Measurements from ENCODE around the gene OR52K1.

DNA sequence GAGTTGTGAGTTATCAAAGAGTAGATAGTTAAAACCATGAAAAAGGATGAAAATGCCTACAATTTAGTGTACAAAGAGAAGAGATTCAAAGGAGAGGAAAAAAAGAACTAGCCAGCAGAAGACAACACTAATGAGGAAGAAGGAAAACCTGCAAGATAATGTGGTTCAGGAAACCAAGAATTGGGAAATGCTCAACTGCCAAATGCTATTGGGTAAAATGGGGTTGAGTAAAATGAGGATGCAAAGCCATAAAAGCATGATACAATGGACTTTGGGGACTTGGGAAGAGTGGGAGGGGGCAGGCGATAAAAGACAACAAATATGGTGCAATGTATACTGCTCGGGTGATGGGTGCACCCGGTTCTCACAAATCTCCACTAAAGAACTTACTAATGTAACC is 40.9 kb upstream of the OR52K1 start:
- TF ChIP-seq POLR2AphosphoS5 (IDR thresholded peaks at IDR 0.05) (no peak), POLR2A (IDR thresholded peaks at IDR 0.05) (no peak), EP300 (IDR thresholded peaks at IDR 0.05) (no peak)
- TF ChIP-seq, protein P1, sequence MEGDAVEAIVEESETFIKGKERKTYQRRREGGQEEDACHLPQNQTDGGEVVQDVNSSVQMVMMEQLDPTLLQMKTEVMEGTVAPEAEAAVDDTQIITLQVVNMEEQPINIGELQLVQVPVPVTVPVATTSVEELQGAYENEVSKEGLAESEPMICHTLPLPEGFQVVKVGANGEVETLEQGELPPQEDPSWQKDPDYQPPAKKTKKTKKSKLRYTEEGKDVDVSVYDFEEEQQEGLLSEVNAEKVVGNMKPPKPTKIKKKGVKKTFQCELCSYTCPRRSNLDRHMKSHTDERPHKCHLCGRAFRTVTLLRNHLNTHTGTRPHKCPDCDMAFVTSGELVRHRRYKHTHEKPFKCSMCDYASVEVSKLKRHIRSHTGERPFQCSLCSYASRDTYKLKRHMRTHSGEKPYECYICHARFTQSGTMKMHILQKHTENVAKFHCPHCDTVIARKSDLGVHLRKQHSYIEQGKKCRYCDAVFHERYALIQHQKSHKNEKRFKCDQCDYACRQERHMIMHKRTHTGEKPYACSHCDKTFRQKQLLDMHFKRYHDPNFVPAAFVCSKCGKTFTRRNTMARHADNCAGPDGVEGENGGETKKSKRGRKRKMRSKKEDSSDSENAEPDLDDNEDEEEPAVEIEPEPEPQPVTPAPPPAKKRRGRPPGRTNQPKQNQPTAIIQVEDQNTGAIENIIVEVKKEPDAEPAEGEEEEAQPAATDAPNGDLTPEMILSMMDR (IDR thresholded peaks at IDR 0.05): no peak
